GM23338 (cell line): ENCODE data around the gene AP1M2. TPM values are rescaled to one million over a fixed set of nuclear protein-coding genes. Genes with fewer than 3 reads are reported as not detected.

ENCODE experiments used
- ATAC-seq: fragments of 200-7000 bp; cut with Tn5 transposase; 3 replicates; pipeline ENCODE4 v1.9.1; 2020
- DNase-seq: peaks from one replicate; pipeline ENCODE4 v3.0.0-alpha.2; 2015; ENCODE audit warnings: low spot score
- H2AFZ ChIP-seq: fragments of 200-600 bp; sonication (generic); 2 replicates; pipeline ENCODE4 v1.8.0; 2016; ENCODE audit warnings: antibody characterized with exemption, mild to moderate bottlenecking, moderate library complexity
- H3F3A ChIP-seq: fragments of 200-600 bp; sonication (generic); replicated peaks from 2 replicates; pipeline ENCODE4 v1.8.0; 2017; ENCODE audit warnings: antibody characterized with exemption, mixed run types, low read depth
- H3K27ac ChIP-seq: fragments of 200-600 bp; sonication (generic); 2 replicates; pipeline ENCODE4 v1.6.1; 2016; ENCODE audit warnings: low read depth
- H3K27me3 ChIP-seq: fragments of 200-600 bp; sonication (generic); 2 replicates; pipeline ENCODE4 v1.8.0; 2016; ENCODE audit warnings: mild to moderate bottlenecking, mixed run types, moderate library complexity; ENCODE audit not compliant: insufficient read depth
- H3K36me3 ChIP-seq: fragments of 200-600 bp; sonication (generic); 2 replicates; pipeline ENCODE4 v1.8.0; 2016; ENCODE audit warnings: mild to moderate bottlenecking; ENCODE audit not compliant: insufficient read depth
- H3K4me1 ChIP-seq: fragments of 200-600 bp; sonication (generic); 2 replicates; pipeline ENCODE4 v1.8.0; 2016; ENCODE audit warnings: mild to moderate bottlenecking, moderate library complexity; ENCODE audit not compliant: insufficient read depth
- H3K4me2 ChIP-seq: fragments of 200-600 bp; sonication (generic); 2 replicates; pipeline ENCODE4 v1.7.1; 2017; ENCODE audit warnings: mixed run types
- H3K4me3 ChIP-seq: fragments of 200-600 bp; sonication (generic); 2 replicates; pipeline ENCODE4 v1.6.1; 2016; ENCODE audit warnings: mixed run types
- H3K79me2 ChIP-seq: fragments of 200-600 bp; sonication (generic); replicated peaks from 2 replicates; pipeline ENCODE4 v1.8.0; 2017; ENCODE audit warnings: mild to moderate bottlenecking; ENCODE audit not compliant: insufficient read depth
- H3K9me2 ChIP-seq: fragments of 200-600 bp; sonication (generic); 2 replicates; pipeline ENCODE4 v1.8.0; 2017; ENCODE audit not compliant: insufficient read depth
- H4K20me1 ChIP-seq: fragments of 200-600 bp; sonication (generic); replicated peaks from 2 replicates; pipeline ENCODE4 v1.8.0; 2017; ENCODE audit warnings: mild to moderate bottlenecking; ENCODE audit not compliant: insufficient read depth
- H3K27ac Mint-ChIP-seq: 2 replicates; pipeline ENCODE4 v1.8.0; 2020; ENCODE audit warnings: inconsistent platforms, mild to moderate bottlenecking, moderate library complexity, mixed read lengths
- H3K27me3 Mint-ChIP-seq: 3 replicates; pipeline ENCODE4 v1.8.0; 2022; ENCODE audit warnings: low read depth, mild to moderate bottlenecking, moderate library complexity, mixed read lengths, inconsistent platforms; ENCODE audit not compliant: insufficient read depth, poor library complexity
- H3K36me3 Mint-ChIP-seq: 3 replicates; pipeline ENCODE4 v1.8.0; 2021; ENCODE audit warnings: low read depth, mild to moderate bottlenecking, inconsistent platforms, moderate library complexity, mixed read lengths
- H3K4me1 Mint-ChIP-seq: 3 replicates; pipeline ENCODE4 v1.8.0; 2020; ENCODE audit warnings: mild to moderate bottlenecking, inconsistent platforms, mixed read lengths
- H3K4me3 Mint-ChIP-seq: 3 replicates; pipeline ENCODE4 v1.8.0; 2021; ENCODE audit warnings: moderate library complexity, mild to moderate bottlenecking, inconsistent platforms, mixed read lengths
- H3K9me3 Mint-ChIP-seq: 3 replicates; pipeline ENCODE4 v1.8.0; 2020; ENCODE audit warnings: moderate library complexity, mild to moderate bottlenecking, inconsistent platforms, mixed read lengths
- CREB1 ChIP-seq: fragments of 250-450 bp; sonication (Bioruptor Pico); IDR thresholded peaks from 2 replicates; pipeline ENCODE4 v1.5.0; 2020; ENCODE audit warnings: low read depth, mild to moderate bottlenecking, moderate library complexity
- EZH2phosphoT487 ChIP-seq: fragments of 200-600 bp; sonication (generic); IDR thresholded peaks from one replicate; pipeline ENCODE4 v1.8.1; 2018; ENCODE audit warnings: antibody characterized with exemption; ENCODE audit not compliant: unreplicated experiment
- NANOG ChIP-seq: IDR thresholded peaks from 2 replicates; pipeline ENCODE4 v1.6.1; 2016; ENCODE audit warnings: antibody characterized with exemption, borderline replicate concordance
- POLR2AphosphoS5 ChIP-seq: IDR thresholded peaks from 2 replicates; pipeline ENCODE4 v1.6.1; 2016; ENCODE audit warnings: antibody characterized with exemption, low read depth
- STAT1 ChIP-seq: IDR thresholded peaks from one replicate; pipeline ENCODE4 v1.6.1; 2016; ENCODE audit warnings: antibody characterized with exemption; ENCODE audit not compliant: unreplicated experiment
- ZNF114 ChIP-seq: fragments of 250-450 bp; sonication (Bioruptor Pico); IDR thresholded peaks from 2 replicates; pipeline ENCODE4 v1.5.0; 2020; ENCODE audit warnings: mild to moderate bottlenecking, moderate library complexity
- ZNF331 ChIP-seq: fragments of 250-450 bp; sonication (Bioruptor Pico); IDR thresholded peaks from 2 replicates; pipeline ENCODE4 v1.5.0; 2020; ENCODE audit warnings: low read depth, mild to moderate bottlenecking, moderate library complexity
- polyA plus RNA-seq: library from polyadenylated mRNA; unstranded; fragments of >200 nt; fragmentation: Nextera tagmentation; extraction: Ambion mirVana; gene quantifications from 2 replicates; pipeline ENCODE4 v1.2.1, GENCODE V29; 2016
- total RNA-seq: library from RNA; depleted of rRNA; stranded (reverse); fragments of >200 nt; shearing (Covaris generic); gene quantifications from 2 replicates; pipeline ENCODE4 v1.2.3, GENCODE V29; 2014
- TF ChIP-seq, protein P1 (sequence below): IDR thresholded peaks from one replicate; pipeline ENCODE4 v1.6.1; 2018; ENCODE audit warnings: antibody characterized with exemption; ENCODE audit not compliant: unreplicated experiment
- TF ChIP-seq, protein P2 (sequence below), 2 experiments: fragments of 200-600 bp in 1 of 2; sonication (generic) in 1 of 2; conservative IDR thresholded peaks; 2 replicates each; pipeline versions ENCODE4 v1.5.1 to v1.6.1; 2016 to 2017; ENCODE audit warnings: antibody characterized with exemption in 2 of 2, low read depth in 2 of 2, mild to moderate bottlenecking in 2 of 2, moderate library complexity in 1 of 2
- TF ChIP-seq, protein P3 (sequence below): IDR thresholded peaks from 2 replicates; pipeline ENCODE4 v1.6.1; 2016; ENCODE audit warnings: antibody characterized with exemption

AP1M2 gene
- total and polyA plus RNA-seq, 2 experiments from 2014 or later = 128 to 165 TPM

DNA sequence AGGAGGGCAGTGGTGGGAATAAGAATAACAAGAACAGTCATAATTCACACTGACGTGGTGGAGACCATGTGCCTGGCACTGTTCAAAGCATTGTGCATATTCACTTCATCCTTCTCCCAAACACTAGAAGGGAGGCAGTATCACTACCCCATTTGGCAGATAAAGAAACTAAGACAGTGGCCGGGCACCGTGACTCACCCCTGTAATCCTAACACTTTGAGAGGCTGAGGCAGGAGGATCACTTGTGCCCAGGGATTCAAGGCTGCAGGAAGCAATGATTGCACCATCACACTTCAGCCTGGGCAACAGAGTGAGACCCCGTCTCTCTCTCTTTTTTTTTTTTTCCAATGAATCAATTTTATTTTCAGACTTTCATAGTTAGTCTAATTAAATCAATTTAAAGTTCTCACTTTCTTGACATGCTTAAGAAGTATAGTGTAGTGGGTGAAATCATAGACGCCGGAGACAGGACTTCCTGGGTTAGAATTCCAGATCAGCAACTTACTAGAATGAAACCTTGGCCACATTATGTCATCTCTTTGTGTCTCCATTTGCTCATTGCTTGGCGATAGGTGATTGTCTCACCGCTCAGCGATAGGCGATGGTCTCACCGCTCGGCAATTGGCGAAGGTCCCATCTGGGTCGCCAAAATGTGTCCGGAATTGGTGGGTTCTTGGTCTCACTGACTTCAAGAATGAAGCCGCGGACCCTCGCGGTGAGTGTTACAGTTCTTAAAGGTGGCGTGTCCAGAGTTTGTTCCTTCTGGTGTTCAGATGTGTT is 48.7 kb downstream of the AP1M2 start (continued):
- TF ChIP-seq, protein P1, sequence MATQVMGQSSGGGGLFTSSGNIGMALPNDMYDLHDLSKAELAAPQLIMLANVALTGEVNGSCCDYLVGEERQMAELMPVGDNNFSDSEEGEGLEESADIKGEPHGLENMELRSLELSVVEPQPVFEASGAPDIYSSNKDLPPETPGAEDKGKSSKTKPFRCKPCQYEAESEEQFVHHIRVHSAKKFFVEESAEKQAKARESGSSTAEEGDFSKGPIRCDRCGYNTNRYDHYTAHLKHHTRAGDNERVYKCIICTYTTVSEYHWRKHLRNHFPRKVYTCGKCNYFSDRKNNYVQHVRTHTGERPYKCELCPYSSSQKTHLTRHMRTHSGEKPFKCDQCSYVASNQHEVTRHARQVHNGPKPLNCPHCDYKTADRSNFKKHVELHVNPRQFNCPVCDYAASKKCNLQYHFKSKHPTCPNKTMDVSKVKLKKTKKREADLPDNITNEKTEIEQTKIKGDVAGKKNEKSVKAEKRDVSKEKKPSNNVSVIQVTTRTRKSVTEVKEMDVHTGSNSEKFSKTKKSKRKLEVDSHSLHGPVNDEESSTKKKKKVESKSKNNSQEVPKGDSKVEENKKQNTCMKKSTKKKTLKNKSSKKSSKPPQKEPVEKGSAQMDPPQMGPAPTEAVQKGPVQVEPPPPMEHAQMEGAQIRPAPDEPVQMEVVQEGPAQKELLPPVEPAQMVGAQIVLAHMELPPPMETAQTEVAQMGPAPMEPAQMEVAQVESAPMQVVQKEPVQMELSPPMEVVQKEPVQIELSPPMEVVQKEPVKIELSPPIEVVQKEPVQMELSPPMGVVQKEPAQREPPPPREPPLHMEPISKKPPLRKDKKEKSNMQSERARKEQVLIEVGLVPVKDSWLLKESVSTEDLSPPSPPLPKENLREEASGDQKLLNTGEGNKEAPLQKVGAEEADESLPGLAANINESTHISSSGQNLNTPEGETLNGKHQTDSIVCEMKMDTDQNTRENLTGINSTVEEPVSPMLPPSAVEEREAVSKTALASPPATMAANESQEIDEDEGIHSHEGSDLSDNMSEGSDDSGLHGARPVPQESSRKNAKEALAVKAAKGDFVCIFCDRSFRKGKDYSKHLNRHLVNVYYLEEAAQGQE = no peak
- TF ChIP-seq EZH2phosphoT487 = no peak
- TF ChIP-seq NANOG = no peak
- TF ChIP-seq, protein P2, sequence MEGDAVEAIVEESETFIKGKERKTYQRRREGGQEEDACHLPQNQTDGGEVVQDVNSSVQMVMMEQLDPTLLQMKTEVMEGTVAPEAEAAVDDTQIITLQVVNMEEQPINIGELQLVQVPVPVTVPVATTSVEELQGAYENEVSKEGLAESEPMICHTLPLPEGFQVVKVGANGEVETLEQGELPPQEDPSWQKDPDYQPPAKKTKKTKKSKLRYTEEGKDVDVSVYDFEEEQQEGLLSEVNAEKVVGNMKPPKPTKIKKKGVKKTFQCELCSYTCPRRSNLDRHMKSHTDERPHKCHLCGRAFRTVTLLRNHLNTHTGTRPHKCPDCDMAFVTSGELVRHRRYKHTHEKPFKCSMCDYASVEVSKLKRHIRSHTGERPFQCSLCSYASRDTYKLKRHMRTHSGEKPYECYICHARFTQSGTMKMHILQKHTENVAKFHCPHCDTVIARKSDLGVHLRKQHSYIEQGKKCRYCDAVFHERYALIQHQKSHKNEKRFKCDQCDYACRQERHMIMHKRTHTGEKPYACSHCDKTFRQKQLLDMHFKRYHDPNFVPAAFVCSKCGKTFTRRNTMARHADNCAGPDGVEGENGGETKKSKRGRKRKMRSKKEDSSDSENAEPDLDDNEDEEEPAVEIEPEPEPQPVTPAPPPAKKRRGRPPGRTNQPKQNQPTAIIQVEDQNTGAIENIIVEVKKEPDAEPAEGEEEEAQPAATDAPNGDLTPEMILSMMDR (conservative IDR thresholded peaks at IDR 0.05; ENCODE audit: low read depth in 2 of 2) = no peak

DNA sequence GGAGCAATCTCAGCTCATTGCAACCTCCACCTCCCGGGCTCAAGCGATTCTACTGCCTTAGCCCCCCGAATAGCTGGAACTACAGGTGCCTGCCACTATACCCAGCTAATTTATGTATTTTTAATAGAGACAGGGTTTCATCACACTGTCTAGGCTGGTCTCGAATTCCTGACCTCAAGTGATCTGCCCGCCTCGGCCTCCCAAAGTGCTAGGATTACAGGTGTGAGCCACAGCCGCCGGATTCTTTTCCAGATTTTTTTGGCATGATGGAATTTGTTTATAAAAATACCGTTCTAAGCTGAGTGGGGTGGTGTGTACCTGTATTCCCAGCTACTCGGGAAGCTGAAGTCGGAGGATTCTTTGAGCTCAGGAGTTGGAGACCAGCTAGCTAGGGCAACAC is 49.4 kb downstream of the AP1M2 start:
- Histone ChIP-seq H3K27me3 (no peaks in the 10 kb centered on the region), H3F3A (0 out of 2 replicates have a peak, but pooled peaks cover under 1% of the 10 kb centered on the region), H4K20me1 (no peaks in the 10 kb centered on the region), H3K36me3 (no peaks in the 10 kb centered on the region), H3K4me2 (no peak overlapping the region), H3K4me1 (no peaks in the 10 kb centered on the region), H2AFZ (no peak overlapping the region), H3K4me3 (no peak overlapping the region), H3K27ac (no peak overlapping the region), H3K9me2 (no peaks in the 10 kb centered on the region), H3K79me2 (no peaks in the 10 kb centered on the region)
- Mint-ChIP-seq H3K27ac (no peak overlapping the region), H3K27me3 (peaks cover 9% of the 10 kb centered on the region), H3K4me1 (no peaks in the 10 kb centered on the region), H3K36me3 (no peaks in the 10 kb centered on the region), H3K4me3 (no peak overlapping the region), H3K9me3 (no peaks in the 10 kb centered on the region)
- no peak for DNase-seq
- ATAC-seq = no peak
- no peak for TF ChIP-seq EZH2phosphoT487
- TF ChIP-seq, protein P2 (conservative IDR thresholded peaks at IDR 0.05; ENCODE audit: low read depth in 2 of 2) = no peak
- no peak for TF ChIP-seq NANOG
- TF ChIP-seq ZNF114 (CRISPR knock-in tag) = no peak
- TF ChIP-seq POLR2AphosphoS5 = no peak
- TF ChIP-seq, protein P3, sequence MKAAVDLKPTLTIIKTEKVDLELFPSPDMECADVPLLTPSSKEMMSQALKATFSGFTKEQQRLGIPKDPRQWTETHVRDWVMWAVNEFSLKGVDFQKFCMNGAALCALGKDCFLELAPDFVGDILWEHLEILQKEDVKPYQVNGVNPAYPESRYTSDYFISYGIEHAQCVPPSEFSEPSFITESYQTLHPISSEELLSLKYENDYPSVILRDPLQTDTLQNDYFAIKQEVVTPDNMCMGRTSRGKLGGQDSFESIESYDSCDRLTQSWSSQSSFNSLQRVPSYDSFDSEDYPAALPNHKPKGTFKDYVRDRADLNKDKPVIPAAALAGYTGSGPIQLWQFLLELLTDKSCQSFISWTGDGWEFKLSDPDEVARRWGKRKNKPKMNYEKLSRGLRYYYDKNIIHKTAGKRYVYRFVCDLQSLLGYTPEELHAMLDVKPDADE = no peak
- no peak for TF ChIP-seq CREB1 (CRISPR knock-in tag)
- no peak for TF ChIP-seq STAT1
- TF ChIP-seq ZNF331 (CRISPR knock-in tag) = no peak
